Measurements from ENCODE around the gene THAP4. TPM values are rescaled to one million over a fixed set of nuclear protein-coding genes. Genes with fewer than 3 reads are reported as not detected.

Gene THAP4
- total RNA-seq, 1 donor from 2014 or later: 46.0 TPM

DNA sequence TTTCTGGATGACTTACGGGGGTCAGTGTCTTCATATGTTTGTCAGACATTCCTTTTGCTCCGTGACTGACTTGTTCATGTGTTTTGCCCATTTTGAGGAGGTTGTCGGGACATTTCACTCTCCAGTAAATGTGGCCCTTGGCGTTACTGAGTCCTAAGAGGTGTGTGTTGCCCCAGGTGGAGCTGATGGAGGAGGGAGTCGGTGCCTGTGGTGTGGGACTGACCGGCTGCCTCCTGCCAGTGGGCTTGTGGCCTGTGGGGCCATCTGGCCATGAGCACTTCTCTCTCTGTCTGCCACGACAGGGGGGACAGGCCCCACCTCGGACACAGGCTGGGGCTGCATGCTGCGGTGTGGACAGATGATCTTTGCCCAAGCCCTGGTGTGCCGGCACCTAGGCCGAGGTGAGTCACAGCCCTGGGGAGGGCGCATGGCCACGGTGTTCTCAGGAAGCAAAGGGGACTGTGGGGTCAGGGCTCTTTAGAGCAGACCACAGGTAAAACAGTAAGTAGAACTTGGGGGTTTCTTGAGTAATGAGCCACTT is 16.3 kb upstream of the THAP4 start:
- no peaks in the 10 kb centered on the region for H3K9me3 ChIP-seq (ENCODE audit: insufficient read depth, low read depth, low read length)
- H3K36me3 ChIP-seq (ENCODE audit: insufficient read depth, low read length): peaks cover 30% of the 10 kb centered on the region
- FAIRE-seq: no peak
- no peak for TF ChIP-seq CTCF (IDR thresholded peaks at IDR 0.05; ENCODE audit: insufficient read depth, low read depth, low read length)
- TF ChIP-seq EZH2 (IDR thresholded peaks at IDR 0.05; ENCODE audit: insufficient read depth, low read length): no peak
- H2AFZ ChIP-seq (ENCODE audit: low read depth, low read length): no peak overlapping the region
- H4K20me1 ChIP-seq (ENCODE audit: insufficient read depth, low read length): peaks cover 57% of the 10 kb centered on the region
- Mint-ChIP-seq H3K27me3 (ENCODE audit: low read depth, unreplicated experiment) (no peaks in the 10 kb centered on the region), H3K4me3 (ENCODE audit: unreplicated experiment) (no peak overlapping the region), H3K27ac (ENCODE audit: unreplicated experiment) (no peak overlapping the region), H3K9me3 (ENCODE audit: unreplicated experiment) (no peaks in the 10 kb centered on the region), H3K36me3 (ENCODE audit: low read depth, unreplicated experiment) (peaks cover 20% of the 10 kb centered on the region), H3K4me1 (ENCODE audit: low read depth, unreplicated experiment) (peaks cover 10% of the 10 kb centered on the region)
- H3K79me2 ChIP-seq (ENCODE audit: insufficient read depth, low read length): peaks cover 50% of the 10 kb centered on the region
- no peak overlapping the region for H3K4me2 ChIP-seq (ENCODE audit: low read length)
- H3K4me1 ChIP-seq (ENCODE audit: insufficient read depth, low read length): no peaks in the 10 kb centered on the region
- H3K27me3 ChIP-seq (ENCODE audit: insufficient read depth, low read length): no peaks in the 10 kb centered on the region
- H3K4me3 ChIP-seq (ENCODE audit: insufficient read depth, low read depth, low read length): no peak overlapping the region
- H3K27ac ChIP-seq (ENCODE audit: low read depth, low read length): no peak overlapping the region
- no peak for DNase-seq (ENCODE audit: low read depth)
- no peak overlapping the region for H3K9ac ChIP-seq (ENCODE audit: low read length)

DNA sequence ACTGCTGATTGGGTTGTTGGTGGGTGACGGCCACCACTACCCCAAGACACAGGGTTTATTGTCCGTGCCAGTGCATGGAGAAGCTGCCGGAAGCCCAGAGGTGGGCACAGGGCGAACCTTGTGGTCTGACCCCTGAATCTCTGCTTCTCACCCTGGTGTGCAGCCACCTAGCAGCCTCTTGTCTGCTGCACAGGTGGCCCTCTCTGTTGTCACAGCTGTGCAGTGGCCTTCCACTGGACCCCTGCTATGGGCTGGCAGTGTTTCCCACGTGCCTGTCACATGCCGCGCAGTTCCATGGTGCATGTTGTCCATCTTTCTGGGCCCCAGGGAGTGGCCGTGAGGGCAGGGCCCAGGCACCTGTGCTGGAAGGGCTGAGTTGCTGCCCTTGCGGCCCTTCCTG is 15.8 kb upstream of the THAP4 start:
- no peaks in the 10 kb centered on the region for H3K9me3 ChIP-seq (ENCODE audit: insufficient read depth, low read depth, low read length)
- Mint-ChIP-seq H3K4me3 (ENCODE audit: unreplicated experiment) (no peak overlapping the region), H3K9me3 (ENCODE audit: unreplicated experiment) (no peaks in the 10 kb centered on the region), H3K4me1 (ENCODE audit: low read depth, unreplicated experiment) (peaks cover 10% of the 10 kb centered on the region), H3K36me3 (ENCODE audit: low read depth, unreplicated experiment) (peaks cover 18% of the 10 kb centered on the region), H3K27ac (ENCODE audit: unreplicated experiment) (no peak overlapping the region), H3K27me3 (ENCODE audit: low read depth, unreplicated experiment) (no peaks in the 10 kb centered on the region)
- no peak overlapping the region for H3K4me3 ChIP-seq (ENCODE audit: insufficient read depth, low read depth, low read length)
- peaks cover 55% of the 10 kb centered on the region for H3K79me2 ChIP-seq (ENCODE audit: insufficient read depth, low read length)
- peaks cover 62% of the 10 kb centered on the region for H4K20me1 ChIP-seq (ENCODE audit: insufficient read depth, low read length)
- no peak overlapping the region for H3K4me2 ChIP-seq (ENCODE audit: low read length)
- H3K27ac ChIP-seq (ENCODE audit: low read depth, low read length): no peak overlapping the region
- TF ChIP-seq EZH2 (IDR thresholded peaks at IDR 0.05; ENCODE audit: insufficient read depth, low read length): no peak
- no peak for TF ChIP-seq CTCF (IDR thresholded peaks at IDR 0.05; ENCODE audit: insufficient read depth, low read depth, low read length)
- DNase-seq (ENCODE audit: low read depth): no peak
- peaks cover 30% of the 10 kb centered on the region for H3K36me3 ChIP-seq (ENCODE audit: insufficient read depth, low read length)
- H2AFZ ChIP-seq (ENCODE audit: low read depth, low read length): no peak overlapping the region
- H3K27me3 ChIP-seq (ENCODE audit: insufficient read depth, low read length): no peaks in the 10 kb centered on the region
- H3K4me1 ChIP-seq (ENCODE audit: insufficient read depth, low read length): no peaks in the 10 kb centered on the region
- FAIRE-seq: no peak
- H3K9ac ChIP-seq (ENCODE audit: low read length): no peak overlapping the region

DNA sequence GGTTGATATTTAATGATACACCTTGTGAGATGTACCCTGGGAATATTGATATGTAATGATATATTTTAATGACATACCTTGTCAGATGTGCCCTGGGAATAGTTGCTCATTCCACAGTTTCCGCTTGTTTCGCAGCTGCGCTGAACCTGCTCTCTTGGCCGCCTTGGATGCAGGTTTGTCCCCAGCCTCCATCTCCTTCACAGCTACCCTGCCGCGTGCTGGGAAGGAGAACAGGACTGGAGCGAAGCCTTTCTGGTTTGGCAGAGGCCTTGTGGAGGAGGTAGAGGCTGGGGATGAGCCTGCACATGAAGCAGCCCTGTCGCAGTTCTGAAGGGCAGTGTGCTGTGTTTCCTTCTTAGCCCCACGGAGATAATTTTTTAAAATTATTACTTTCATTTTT is 15.2 kb upstream of the THAP4 start:
- Histone ChIP-seq H3K27ac (ENCODE audit: low read depth, low read length) (no peak overlapping the region), H3K9ac (ENCODE audit: low read length) (no peak overlapping the region), H3K27me3 (ENCODE audit: insufficient read depth, low read length) (no peaks in the 10 kb centered on the region), H3K4me3 (ENCODE audit: insufficient read depth, low read depth, low read length) (no peak overlapping the region), H3K79me2 (ENCODE audit: insufficient read depth, low read length) (peaks cover 61% of the 10 kb centered on the region), H4K20me1 (ENCODE audit: insufficient read depth, low read length) (peaks cover 68% of the 10 kb centered on the region), H3K4me2 (ENCODE audit: low read length) (no peak overlapping the region), H3K36me3 (ENCODE audit: insufficient read depth, low read length) (peaks cover 30% of the 10 kb centered on the region), H3K9me3 (ENCODE audit: insufficient read depth, low read depth, low read length) (no peaks in the 10 kb centered on the region), H3K4me1 (ENCODE audit: insufficient read depth, low read length) (no peaks in the 10 kb centered on the region), H2AFZ (ENCODE audit: low read depth, low read length) (no peak overlapping the region)
- peaks cover 10% of the 10 kb centered on the region for H3K4me1 Mint-ChIP-seq (ENCODE audit: low read depth, unreplicated experiment)
- H3K9me3 Mint-ChIP-seq (ENCODE audit: unreplicated experiment): no peaks in the 10 kb centered on the region
- TF ChIP-seq CTCF (IDR thresholded peaks at IDR 0.05; ENCODE audit: insufficient read depth, low read depth, low read length) (no peak), EZH2 (IDR thresholded peaks at IDR 0.05; ENCODE audit: insufficient read depth, low read length) (no peak)
- H3K4me3 Mint-ChIP-seq (ENCODE audit: unreplicated experiment): no peak overlapping the region
- H3K27ac Mint-ChIP-seq (ENCODE audit: unreplicated experiment): no peak overlapping the region
- FAIRE-seq: no peak
- peaks cover 15% of the 10 kb centered on the region for H3K36me3 Mint-ChIP-seq (ENCODE audit: low read depth, unreplicated experiment)
- no peaks in the 10 kb centered on the region for H3K27me3 Mint-ChIP-seq (ENCODE audit: low read depth, unreplicated experiment)
- no peak for DNase-seq (ENCODE audit: low read depth)
